HG03469 (cell line): ENCODE measurements around the gene SEC22B.
A peak's percentile ranks its signal among the peaks of the same experiment; 100 is the strongest.
"Not testable (repeated sequence)": the region's sequence is repeated elsewhere in the genome, so short reads cannot be mapped to it uniquely, and the experiment has no call there.

Source experiments
- ATAC-seq: cut with Tn5 transposase; IDR thresholded peaks from one replicate; pipeline ENCODE4 v1.9.1; 2021; ENCODE audit warnings: mild to moderate bottlenecking, moderate library complexity, moderate number of reproducible peaks; ENCODE audit not compliant: unreplicated experiment

The SEC22B gene

GRCh38 chr1:120117371-120118177, 58.7 kb downstream of the SEC22B start:
- ATAC-seq = peak; percentile 59

- not testable (repeated sequence) for ATAC-seq
Measured at GRCh38 chr1:120116094-120116493, 60.2 kb downstream of the SEC22B start.

- ATAC-seq = not testable (repeated sequence)
Measured at GRCh38 chr1:120113134-120113533, 63.2 kb downstream of the SEC22B start.

GRCh38 chr1:120112212-120112611, 64.1 kb downstream of the SEC22B start:
- ATAC-seq = not testable (repeated sequence)

GRCh38 chr1:120111771-120112170, 64.5 kb downstream of the SEC22B start:
- not testable (repeated sequence) for ATAC-seq

- not testable (repeated sequence) for ATAC-seq
Measured at GRCh38 chr1:120111008-120111407, 65.3 kb downstream of the SEC22B start.

- not testable (repeated sequence) for ATAC-seq
Measured at GRCh38 chr1:120109656-120110055, 66.7 kb downstream of the SEC22B start.

- not testable (repeated sequence) for ATAC-seq
Measured at GRCh38 chr1:120109180-120109579, 67.1 kb downstream of the SEC22B start.

GRCh38 chr1:120105288-120105687, 71.0 kb downstream of the SEC22B start:
- not testable (repeated sequence) for ATAC-seq

GRCh38 chr1:120103768-120104167, 72.6 kb downstream of the SEC22B start:
- not testable (repeated sequence) for ATAC-seq

GRCh38 chr1:120101593-120101992, 74.7 kb downstream of the SEC22B start:
- not testable (repeated sequence) for ATAC-seq
